ENCODE measurements around the gene GFAP.

GFAP gene

GRCh38 chr17:44912763-44913544 lies 2.3 kb downstream of the GFAP start:
- DNase-seq = no peak

GRCh38 chr17:44911133-44912001 lies 3.9 kb downstream of the GFAP start:
- peak; percentile 69 for DNase-seq

GRCh38 chr17:44910231-44911106 lies 4.8 kb downstream of the GFAP start:
- DNase-seq = no peak

- DNase-seq = no peak
Measured at GRCh38 chr17:44909681-44910144, 5.6 kb downstream of the GFAP start.

GRCh38 chr17:44908761-44909326 lies 6.5 kb downstream of the GFAP start:
- DNase-seq = no peak

- DNase-seq = no peak
Measured at GRCh38 chr17:44907729-44908470, 7.4 kb downstream of the GFAP start.

GRCh38 chr17:44906763-44907728 lies 8.3 kb downstream of the GFAP start:
- no peak for DNase-seq

GRCh38 chr17:44906010-44906646 lies 9.2 kb downstream of the GFAP start:
- DNase-seq = no peak

- no peak for DNase-seq
Measured at GRCh38 chr17:44905006-44906000, 10.0 kb downstream of the GFAP start.

GRCh38 chr17:44904001-44904984 lies 11.0 kb downstream of the GFAP start:
- DNase-seq = no peak

- no peak for DNase-seq
Measured at GRCh38 chr17:44903012-44903685, 12.2 kb downstream of the GFAP start.

GRCh38 chr17:44902135-44902760 lies 13.1 kb downstream of the GFAP start:
- no peak for DNase-seq

- no peak for DNase-seq
Measured at GRCh38 chr17:44901411-44901921, 13.8 kb downstream of the GFAP start.

GRCh38 chr17:44900894-44901293 lies 14.4 kb downstream of the GFAP start:
- no peak for DNase-seq

- peak; percentile 93 for DNase-seq
Measured at GRCh38 chr17:44899074-44899782, 16.1 kb downstream of the GFAP start, which contains the start of gene EFTUD2. EFTUD2 (minus strand) TSS chr17:44899445; CDS start chr17:44894521, 4,924 bp downstream.

All from stimulated activated CD4-positive, alpha-beta T cell treated with anti-CD3 and anti-CD28 coated beads, Interleukin-15, amount 100 ng/mL, for 24 hours (primary cell).